Endothelial cell (in vitro differentiated cells): ENCODE measurements around the gene DTD1. TPM values are rescaled to one million over a fixed set of nuclear protein-coding genes. Genes with fewer than 3 reads are reported as not detected.

Experiments
- DNase-seq: peaks from one replicate; pipeline ENCODE4 v3.0.0; 2021; ENCODE audit warnings: low spot score
- H3K27ac Mint-ChIP-seq: one replicate; pipeline ENCODE4 v1.8.0; 2021; ENCODE audit warnings: mixed read lengths, inconsistent platforms; ENCODE audit not compliant: unreplicated experiment
- H3K27me3 Mint-ChIP-seq: one replicate; pipeline ENCODE4 v1.8.0; 2021; ENCODE audit warnings: mild to moderate bottlenecking, moderate library complexity, mixed read lengths, inconsistent platforms; ENCODE audit not compliant: unreplicated experiment
- H3K36me3 Mint-ChIP-seq: one replicate; pipeline ENCODE4 v1.8.0; 2021; ENCODE audit warnings: mild to moderate bottlenecking, low read depth, mixed read lengths, inconsistent platforms; ENCODE audit not compliant: unreplicated experiment
- H3K4me1 Mint-ChIP-seq: one replicate; pipeline ENCODE4 v1.8.0; 2021; ENCODE audit warnings: mild to moderate bottlenecking, mixed read lengths, inconsistent platforms; ENCODE audit not compliant: unreplicated experiment
- H3K4me3 Mint-ChIP-seq: one replicate; pipeline ENCODE4 v1.8.0; 2021; ENCODE audit warnings: mild to moderate bottlenecking, mixed read lengths, inconsistent platforms; ENCODE audit not compliant: unreplicated experiment
- H3K9me3 Mint-ChIP-seq: one replicate; pipeline ENCODE4 v1.8.0; 2021; ENCODE audit warnings: mixed read lengths, inconsistent platforms; ENCODE audit not compliant: unreplicated experiment
- total RNA-seq: library from RNA; stranded (reverse); fragmentation: NEBNext Ultra II Directional; extraction: Animal tissue kit (Norgen Biotek cat#: 25700); gene quantifications from one replicate; pipeline ENCODE4 v1.2.1, GENCODE V29; 2021; ENCODE audit not compliant: unreplicated experiment
- TF ChIP-seq, protein P1 (sequence below): fragments of 200-600 bp; sonication (generic); IDR thresholded peaks from one replicate; pipeline ENCODE4 v1.5.0; 2021; ENCODE audit warnings: antibody characterized with exemption; ENCODE audit not compliant: unreplicated experiment

DTD1 gene
- total RNA-seq, 1 donor from 2014 or later: 31.0 TPM

DNA sequence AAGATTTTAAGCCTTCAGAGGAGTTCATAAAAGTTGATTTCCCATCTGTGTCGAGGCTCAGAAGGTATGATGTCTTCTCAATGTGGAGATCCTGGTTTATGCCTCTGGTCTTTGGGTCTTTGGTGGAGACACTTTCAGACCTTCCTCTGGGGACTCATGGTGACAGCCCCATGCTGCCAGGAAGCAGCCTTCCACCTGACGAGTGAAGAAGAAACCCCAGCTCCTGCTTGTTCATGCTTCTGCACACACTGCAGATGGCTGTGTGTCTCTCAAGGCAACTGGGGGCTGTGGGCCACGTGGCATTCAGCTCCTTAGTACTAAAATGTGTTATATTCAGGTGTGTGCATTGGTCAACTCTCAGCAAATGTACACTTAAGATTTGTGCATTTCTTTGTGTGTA lies 220.9 kb downstream of the DTD1 start:
- Mint-ChIP-seq H3K4me1 (no peaks in the 10 kb centered on the region), H3K27me3 (no peaks in the 10 kb centered on the region), H3K9me3 (no peaks in the 10 kb centered on the region), H3K27ac (no peak overlapping the region), H3K36me3 (no peaks in the 10 kb centered on the region), H3K4me3 (no peak overlapping the region)
- no peak for DNase-seq
- TF ChIP-seq, protein P1, sequence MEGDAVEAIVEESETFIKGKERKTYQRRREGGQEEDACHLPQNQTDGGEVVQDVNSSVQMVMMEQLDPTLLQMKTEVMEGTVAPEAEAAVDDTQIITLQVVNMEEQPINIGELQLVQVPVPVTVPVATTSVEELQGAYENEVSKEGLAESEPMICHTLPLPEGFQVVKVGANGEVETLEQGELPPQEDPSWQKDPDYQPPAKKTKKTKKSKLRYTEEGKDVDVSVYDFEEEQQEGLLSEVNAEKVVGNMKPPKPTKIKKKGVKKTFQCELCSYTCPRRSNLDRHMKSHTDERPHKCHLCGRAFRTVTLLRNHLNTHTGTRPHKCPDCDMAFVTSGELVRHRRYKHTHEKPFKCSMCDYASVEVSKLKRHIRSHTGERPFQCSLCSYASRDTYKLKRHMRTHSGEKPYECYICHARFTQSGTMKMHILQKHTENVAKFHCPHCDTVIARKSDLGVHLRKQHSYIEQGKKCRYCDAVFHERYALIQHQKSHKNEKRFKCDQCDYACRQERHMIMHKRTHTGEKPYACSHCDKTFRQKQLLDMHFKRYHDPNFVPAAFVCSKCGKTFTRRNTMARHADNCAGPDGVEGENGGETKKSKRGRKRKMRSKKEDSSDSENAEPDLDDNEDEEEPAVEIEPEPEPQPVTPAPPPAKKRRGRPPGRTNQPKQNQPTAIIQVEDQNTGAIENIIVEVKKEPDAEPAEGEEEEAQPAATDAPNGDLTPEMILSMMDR: no peak

DNA sequence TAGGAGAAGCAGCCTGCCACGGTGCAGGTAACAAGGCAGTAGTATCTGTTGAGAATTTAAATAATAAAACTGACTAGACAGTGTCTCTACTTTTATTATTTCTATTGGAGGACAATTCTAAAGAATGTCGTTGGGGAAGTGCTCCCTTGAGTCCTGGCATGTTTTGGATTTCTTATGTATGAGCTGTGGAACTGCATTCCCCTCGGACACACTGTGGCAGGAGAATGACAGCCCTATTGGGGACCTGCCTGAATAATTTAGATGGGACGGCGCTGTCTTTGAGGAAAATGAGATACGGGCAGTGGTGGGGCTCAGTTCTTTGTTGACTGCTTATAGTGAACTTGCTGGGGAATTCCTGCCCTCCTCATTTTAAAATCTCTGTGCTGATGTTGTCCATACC lies 223.3 kb downstream of the DTD1 start:
- no peak for DNase-seq
- no peak overlapping the region for H3K4me3 Mint-ChIP-seq
- H3K27me3 Mint-ChIP-seq: no peaks in the 10 kb centered on the region
- H3K4me1 Mint-ChIP-seq: no peaks in the 10 kb centered on the region
- TF ChIP-seq, protein P1: no peak
- no peaks in the 10 kb centered on the region for H3K9me3 Mint-ChIP-seq
- H3K36me3 Mint-ChIP-seq: no peaks in the 10 kb centered on the region
- no peak overlapping the region for H3K27ac Mint-ChIP-seq

DNA sequence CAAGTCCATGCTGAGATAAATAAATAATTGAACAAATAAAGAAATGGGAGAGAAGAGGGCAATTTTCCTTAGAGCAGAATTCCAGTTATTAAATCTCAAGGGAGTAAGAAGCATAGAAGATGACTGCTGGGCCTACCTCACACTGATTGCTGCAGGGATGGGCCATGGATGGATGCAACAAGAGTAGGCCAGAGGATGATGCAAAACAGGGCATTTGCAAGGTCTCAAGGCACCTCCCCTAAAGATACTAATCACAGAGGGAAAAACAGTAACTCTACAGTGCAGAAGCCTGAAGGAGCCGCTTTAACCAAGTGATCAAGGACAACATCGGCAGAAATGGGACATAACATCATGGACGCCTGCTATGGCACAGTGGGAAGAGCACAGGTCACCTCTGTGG lies 224.1 kb downstream of the DTD1 start:
- Mint-ChIP-seq H3K4me3 (no peak overlapping the region), H3K36me3 (no peaks in the 10 kb centered on the region), H3K4me1 (no peaks in the 10 kb centered on the region), H3K27me3 (no peaks in the 10 kb centered on the region), H3K9me3 (no peaks in the 10 kb centered on the region), H3K27ac (no peak overlapping the region)
- TF ChIP-seq, protein P1: no peak
- no peak for DNase-seq

DNA sequence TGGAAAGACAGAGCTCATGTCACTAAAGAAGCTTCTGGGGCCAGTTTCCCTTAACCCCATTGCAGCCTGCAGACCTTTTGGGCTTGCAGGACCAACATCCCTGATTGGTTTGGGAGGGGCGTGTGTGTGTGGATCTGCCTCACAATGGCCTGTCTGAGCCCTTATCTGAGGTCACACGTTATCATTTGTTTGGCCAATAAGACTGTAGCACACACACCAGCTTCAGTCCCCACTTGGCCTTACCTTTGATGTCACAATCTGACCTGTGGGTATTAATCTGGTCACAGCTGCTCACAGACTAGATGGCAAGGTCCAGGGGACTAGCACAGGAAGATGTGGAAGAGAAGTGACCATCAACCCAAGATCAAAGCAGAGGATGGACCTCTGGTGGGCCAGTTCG lies 225.6 kb downstream of the DTD1 start, which contains the start of gene SCP2D1:
TSS of gene SCP2D1 (plus strand) at position 301 of the 400 bp plus-strand sequence. CDS start at position 334, 33 bp downstream.
- no peaks in the 10 kb centered on the region for H3K9me3 Mint-ChIP-seq
- no peaks in the 10 kb centered on the region for H3K27me3 Mint-ChIP-seq
- no peak within 1 kb of the TSS for H3K27ac Mint-ChIP-seq

DNA sequence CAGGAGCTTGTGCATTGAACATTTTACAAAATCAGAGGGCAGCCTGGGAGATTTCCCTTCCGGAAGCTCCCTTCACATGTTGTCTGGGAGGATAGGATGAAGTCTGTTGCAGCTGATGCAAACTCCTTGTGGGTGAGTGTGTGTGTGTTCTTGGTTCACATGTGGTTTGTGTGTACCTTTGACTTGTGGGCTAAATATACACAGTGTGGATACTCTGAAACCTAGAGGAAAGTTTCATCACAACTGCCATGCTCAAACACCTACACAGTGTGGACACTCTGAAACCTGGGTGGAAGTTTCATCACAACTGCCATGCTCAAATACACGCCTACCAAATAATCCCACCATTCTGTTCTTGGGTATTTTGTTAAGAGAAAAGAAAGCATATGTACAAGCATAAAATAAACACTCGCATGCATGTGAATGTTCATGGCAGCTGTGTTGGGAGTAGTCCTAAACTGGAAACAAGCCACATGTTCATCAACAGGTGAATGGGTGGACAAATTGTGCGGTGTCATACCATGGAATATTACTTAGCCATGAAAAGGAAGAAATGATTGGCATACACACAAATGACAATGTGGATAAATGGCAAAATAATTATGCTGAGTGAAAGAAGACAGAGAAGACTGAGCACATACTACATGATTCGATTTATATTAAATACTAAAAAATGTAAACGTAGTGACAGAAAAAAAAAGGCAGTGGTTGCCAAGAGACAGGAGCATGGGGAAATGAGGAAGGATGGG lies 227.5 kb downstream of the DTD1 start:
- Mint-ChIP-seq H3K27me3 (no peaks in the 10 kb centered on the region), H3K27ac (no peak overlapping the region), H3K4me1 (no peaks in the 10 kb centered on the region), H3K4me3 (no peak overlapping the region), H3K9me3 (no peaks in the 10 kb centered on the region), H3K36me3 (no peaks in the 10 kb centered on the region)
- TF ChIP-seq, protein P1: no peak
- DNase-seq: no peak

More for the DNA sequence above, 225.6 kb downstream of the DTD1 start, which contains the start of gene SCP2D1:
- Mint-ChIP-seq H3K4me3 (no peak within 1 kb of the TSS), H3K36me3 (no peaks in the 10 kb centered on the region), H3K4me1 (no peaks in the 10 kb centered on the region)
- TF ChIP-seq, protein P1: no peak
- DNase-seq: no peak
